Fibroblast of mammary gland (primary cell): ENCODE data around the gene FOXK1.
"Not testable (repeated sequence)": the region's sequence is repeated elsewhere in the genome, so short reads cannot be mapped to it uniquely, and the experiment has no call there.

Experiments
- DNase-seq: peaks from one replicate; pipeline ENCODE4 v3.0.0-alpha.2; 2010; ENCODE audit warnings: low read depth
- H3K4me3 ChIP-seq: 2 replicates; pipeline ENCODE4 v1.5.1; 2011; ENCODE audit warnings: low read depth, mild to moderate bottlenecking, low read length, moderate library complexity; ENCODE audit not compliant: control insufficient read depth
- CTCF ChIP-seq: conservative IDR thresholded peaks from 2 replicates; pipeline ENCODE4 v1.5.1; 2011; ENCODE audit warnings: low read depth, low read length, inconsistent platforms; ENCODE audit not compliant: control insufficient read depth, insufficient read depth

FOXK1 gene

GRCh38 chr7:4667776-4668509 lies 14.2 kb upstream of the FOXK1 start:
- H3K4me3 ChIP-seq, result no peak overlapping the region
- DNase-seq, result peak; percentile 90
- TF ChIP-seq CTCF, result no peak

GRCh38 chr7:4668510-4668847 lies 13.6 kb upstream of the FOXK1 start:
- H3K4me3 ChIP-seq, result no peak overlapping the region
- no peak for DNase-seq
- TF ChIP-seq CTCF, result no peak

- no peak overlapping the region for H3K4me3 ChIP-seq
- DNase-seq, result no peak
- TF ChIP-seq CTCF, result no peak
Observed at GRCh38 chr7:4670791-4671190, 11.3 kb upstream of the FOXK1 start.

GRCh38 chr7:4675771-4676367 lies 6.2 kb upstream of the FOXK1 start:
- TF ChIP-seq CTCF, result no peak

GRCh38 chr7:4677518-4677917 lies 4.6 kb upstream of the FOXK1 start:
- not testable (repeated sequence) for DNase-seq, H3K4me3 ChIP-seq

More at GRCh38 chr7:4675771-4676367, 6.2 kb upstream of the FOXK1 start:
- no peak overlapping the region for H3K4me3 ChIP-seq
- DNase-seq, result no peak

- DNase-seq, result no peak
- no peak for TF ChIP-seq CTCF
- H3K4me3 ChIP-seq, result peak overlapping the region; percentile 22
Observed at GRCh38 chr7:4681218-4681851, 760 bp upstream of the FOXK1 start.

- DNase-seq, result no peak
- TF ChIP-seq CTCF, result no peak
Observed at GRCh38 chr7:4682621-4683042, 537 bp downstream of the FOXK1 start.

More at GRCh38 chr7:4682621-4683042, 537 bp downstream of the FOXK1 start:
- H3K4me3 ChIP-seq, result peak overlapping the region; percentile 85
